ENCODE measurements around the gene AADACL2.
"Not testable (repeated sequence)": the region's sequence is repeated elsewhere in the genome, so short reads cannot be mapped to it uniquely, and the experiment has no call there.

Gene AADACL2

GRCh38 chr3:151733613-151734012, at the start of gene AADACL2:
Gene AADACL2, plus strand, starts transcription at chr3:151733927. Its CDS starts 109 bp downstream, at chr3:151734036.
- DNase-seq (ENCODE audit: low read depth in 2 of 3, low spot score in 1 of 3) = no peak

GRCh38 chr3:151684094-151684493, 49.6 kb upstream of the AADACL2 start:
- no peak for DNase-seq (ENCODE audit: low read depth in 2 of 3, low spot score in 1 of 3)

GRCh38 chr3:151686257-151686656, 47.5 kb upstream of the AADACL2 start:
- no peak for DNase-seq (ENCODE audit: low read depth in 2 of 3, low spot score in 1 of 3)

- no peak for DNase-seq (ENCODE audit: low read depth in 2 of 3, low spot score in 1 of 3)
Measured at GRCh38 chr3:151687076-151687475, 46.7 kb upstream of the AADACL2 start.

- no peak for DNase-seq (ENCODE audit: low read depth in 2 of 3, low spot score in 1 of 3)
Measured at GRCh38 chr3:151688571-151688970, 45.2 kb upstream of the AADACL2 start.

- no peak for DNase-seq (ENCODE audit: low read depth in 2 of 3, low spot score in 1 of 3)
Measured at GRCh38 chr3:151690645-151691044, 43.1 kb upstream of the AADACL2 start.

- DNase-seq (ENCODE audit: low read depth in 2 of 3, low spot score in 1 of 3) = no peak
Measured at GRCh38 chr3:151697496-151697895, 36.2 kb upstream of the AADACL2 start.

GRCh38 chr3:151707216-151707615, 26.5 kb upstream of the AADACL2 start:
- no peak for DNase-seq (ENCODE audit: low read depth in 2 of 3, low spot score in 1 of 3)

- no peak for DNase-seq (ENCODE audit: low read depth in 2 of 3, low spot score in 1 of 3)
Measured at GRCh38 chr3:151708868-151709267, 24.9 kb upstream of the AADACL2 start.

- no peak for DNase-seq (ENCODE audit: low read depth in 2 of 3, low spot score in 1 of 3)
Measured at GRCh38 chr3:151709847-151710246, 23.9 kb upstream of the AADACL2 start.

- no peak for DNase-seq (ENCODE audit: low read depth in 2 of 3, low spot score in 1 of 3)
Measured at GRCh38 chr3:151721294-151721693, 12.4 kb upstream of the AADACL2 start.

- no peak for DNase-seq (ENCODE audit: low read depth in 2 of 3, low spot score in 1 of 3)
Measured at GRCh38 chr3:151722856-151723255, 10.9 kb upstream of the AADACL2 start.

- no peak for DNase-seq (ENCODE audit: low read depth in 2 of 3, low spot score in 1 of 3)
Measured at GRCh38 chr3:151724576-151725562, 8.9 kb upstream of the AADACL2 start.

- DNase-seq (ENCODE audit: low read depth in 2 of 3, low spot score in 1 of 3) = no peak
Measured at GRCh38 chr3:151726016-151726415, 7.7 kb upstream of the AADACL2 start.

GRCh38 chr3:151732861-151733260, 866 bp upstream of the AADACL2 start:
- no peak for DNase-seq (ENCODE audit: low read depth in 2 of 3, low spot score in 1 of 3)

GRCh38 chr3:151740581-151740980, 6.9 kb downstream of the AADACL2 start:
- no peak for DNase-seq (ENCODE audit: low read depth in 2 of 3, low spot score in 1 of 3)

- DNase-seq (ENCODE audit: low read depth in 2 of 3, low spot score in 1 of 3) = no peak
Measured at GRCh38 chr3:151743855-151744254, 10.1 kb downstream of the AADACL2 start.

GRCh38 chr3:151750181-151750580, 16.5 kb downstream of the AADACL2 start:
- no peak for DNase-seq (ENCODE audit: low read depth in 2 of 3, low spot score in 1 of 3)

GRCh38 chr3:151750678-151751077, 17.0 kb downstream of the AADACL2 start:
- DNase-seq (ENCODE audit: low read depth in 2 of 3, low spot score in 1 of 3) = no peak

- no peak for DNase-seq (ENCODE audit: low read depth in 2 of 3, low spot score in 1 of 3)
Measured at GRCh38 chr3:151751161-151751560, 17.4 kb downstream of the AADACL2 start.

GRCh38 chr3:151753846-151754245, 20.1 kb downstream of the AADACL2 start:
- DNase-seq (ENCODE audit: low read depth in 2 of 3, low spot score in 1 of 3) = no peak

GRCh38 chr3:151761581-151761980, 27.9 kb downstream of the AADACL2 start:
- DNase-seq (ENCODE audit: low read depth in 2 of 3, low spot score in 1 of 3) = no peak

GRCh38 chr3:151764699-151765098, 31.0 kb downstream of the AADACL2 start:
- not testable (repeated sequence) for DNase-seq (ENCODE audit: low read depth in 2 of 3, low spot score in 1 of 3)
